Mesenchymal stem cell (in vitro differentiated cells and primary cell): ENCODE data around the gene TTC7B.

Experiments
- DNase-seq: peaks from one replicate; pipeline ENCODE4 v3.0.0-alpha.2; 2013
- H2AFZ ChIP-seq: one replicate; pipeline ENCODE4 v1.6.1; 2013; ENCODE audit warnings: low read depth, mild to moderate bottlenecking, control low read depth, inconsistent platforms, low read length, moderate library complexity
- H2AK5ac ChIP-seq: 2 replicates; pipeline ENCODE4 v1.6.1; 2013; ENCODE audit warnings: low read length, moderate library complexity, mild to moderate bottlenecking, inconsistent platforms; ENCODE audit not compliant: severe bottlenecking
- H2BK120ac ChIP-seq: one replicate; pipeline ENCODE4 v1.6.1; 2013; ENCODE audit warnings: low read depth, mild to moderate bottlenecking, inconsistent platforms, low read length, moderate library complexity
- H2BK12ac ChIP-seq, 2 experiments: one replicate each; pipeline ENCODE4 v1.6.1; 2013; ENCODE audit warnings: inconsistent platforms in 2 of 2, low read length in 2 of 2, mild to moderate bottlenecking in 2 of 2, moderate library complexity in 2 of 2, control low read depth in 1 of 2
- H2BK15ac ChIP-seq: one replicate; pipeline ENCODE4 v1.6.1; 2013; ENCODE audit warnings: mild to moderate bottlenecking, low read depth, inconsistent platforms; ENCODE audit not compliant: poor library complexity, severe bottlenecking
- H2BK5ac ChIP-seq: 2 replicates; pipeline ENCODE4 v1.6.1; 2013; ENCODE audit warnings: low read depth, mild to moderate bottlenecking, low read length, control low read depth, inconsistent platforms; ENCODE audit not compliant: poor library complexity, severe bottlenecking
- H3K14ac ChIP-seq, 2 experiments: one replicate each; pipeline ENCODE4 v1.6.1; 2013; ENCODE audit warnings: inconsistent platforms in 2 of 2, low read length in 2 of 2, control low read depth in 1 of 2, mild to moderate bottlenecking in 1 of 2, moderate library complexity in 1 of 2
- H3K18ac ChIP-seq, 2 experiments: one replicate each; pipeline ENCODE4 v1.6.1; 2013; ENCODE audit warnings: inconsistent platforms in 2 of 2, low read length in 2 of 2, control low read depth in 1 of 2, low read depth in 1 of 2, mild to moderate bottlenecking in 1 of 2
- H3K23ac ChIP-seq, 2 experiments: one replicate each; pipeline ENCODE4 v1.6.1; 2013; ENCODE audit warnings: inconsistent platforms in 2 of 2, low read length in 2 of 2, mild to moderate bottlenecking in 2 of 2, moderate library complexity in 2 of 2, control low read depth in 1 of 2
- H3K27ac ChIP-seq: 2 replicates; pipeline ENCODE4 v1.5.1; 2013; ENCODE audit warnings: mild to moderate bottlenecking, moderate library complexity, low read length, control low read depth, inconsistent platforms; ENCODE audit not compliant: poor library complexity, severe bottlenecking
- H3K27me3 ChIP-seq, 2 experiments: 2 replicates each; pipeline versions ENCODE4 v1.6.1 to v1.7.0; 2013; ENCODE audit warnings: low read length in 2 of 2, mild to moderate bottlenecking in 2 of 2, moderate library complexity in 2 of 2, control low read depth in 1 of 2, inconsistent platforms in 1 of 2; ENCODE audit not compliant: control insufficient read depth in 1 of 2, insufficient read depth in 1 of 2
- H3K36me3 ChIP-seq, 2 experiments: 2 replicates each; pipeline versions ENCODE4 v1.6.1 to v1.7.0; 2013; ENCODE audit warnings: low read length in 2 of 2, control low read depth in 1 of 2, inconsistent platforms in 1 of 2, low read depth in 1 of 2, mild to moderate bottlenecking in 1 of 2; ENCODE audit not compliant: insufficient read depth in 2 of 2, control insufficient read depth in 1 of 2
- H3K4ac ChIP-seq, 2 experiments: one replicate each; pipeline ENCODE4 v1.6.1; 2013; ENCODE audit warnings: inconsistent platforms in 2 of 2, low read length in 2 of 2, mild to moderate bottlenecking in 2 of 2, moderate library complexity in 2 of 2, control low read depth in 1 of 2, low read depth in 1 of 2
- H3K4me1 ChIP-seq: 2 replicates; pipeline ENCODE4 v1.6.1; 2013; ENCODE audit warnings: low read depth, low read length, control low read depth; ENCODE audit not compliant: control insufficient read depth, insufficient read depth
- H3K4me2 ChIP-seq: 2 replicates; pipeline ENCODE4 v1.6.1; 2013; ENCODE audit warnings: low read length, mild to moderate bottlenecking, inconsistent platforms; ENCODE audit not compliant: poor library complexity, severe bottlenecking
- H3K4me3 ChIP-seq, 2 experiments: 2 replicates each; pipeline versions ENCODE4 v1.5.1 to v1.7.0; 2013; ENCODE audit warnings: low read length in 2 of 2, mild to moderate bottlenecking in 2 of 2, control low read depth in 1 of 2, low read depth in 1 of 2; ENCODE audit not compliant: insufficient read depth in 1 of 2
- H3K79me1 ChIP-seq: replicated peaks from 2 replicates; pipeline ENCODE4 v1.6.1; 2013; ENCODE audit warnings: mild to moderate bottlenecking, control low read depth, low read length, inconsistent platforms; ENCODE audit not compliant: poor library complexity, severe bottlenecking
- H3K9ac ChIP-seq: 2 replicates; pipeline ENCODE4 v1.7.0; 2013; ENCODE audit warnings: mild to moderate bottlenecking, low read length, moderate library complexity
- H3K9me3 ChIP-seq: 2 replicates; pipeline ENCODE4 v1.7.0; 2013; ENCODE audit warnings: mild to moderate bottlenecking, low read length; ENCODE audit not compliant: control insufficient read depth
- H4K8ac ChIP-seq: one replicate; pipeline ENCODE4 v1.6.1; 2013; ENCODE audit warnings: inconsistent platforms, mild to moderate bottlenecking, low read length, moderate library complexity
- H4K91ac ChIP-seq: one replicate; pipeline ENCODE4 v1.6.1; 2013; ENCODE audit warnings: mild to moderate bottlenecking, low read length, inconsistent platforms
- whole genome bisulfite sequencing: methylation state at CpG from one replicate; pipeline ENCODE4 v1.1.7; 2013; ENCODE audit warnings: mixed read lengths; 5-methylcytosine and 5-hydroxymethylcytosine counted together

Gene TTC7B

DNA sequence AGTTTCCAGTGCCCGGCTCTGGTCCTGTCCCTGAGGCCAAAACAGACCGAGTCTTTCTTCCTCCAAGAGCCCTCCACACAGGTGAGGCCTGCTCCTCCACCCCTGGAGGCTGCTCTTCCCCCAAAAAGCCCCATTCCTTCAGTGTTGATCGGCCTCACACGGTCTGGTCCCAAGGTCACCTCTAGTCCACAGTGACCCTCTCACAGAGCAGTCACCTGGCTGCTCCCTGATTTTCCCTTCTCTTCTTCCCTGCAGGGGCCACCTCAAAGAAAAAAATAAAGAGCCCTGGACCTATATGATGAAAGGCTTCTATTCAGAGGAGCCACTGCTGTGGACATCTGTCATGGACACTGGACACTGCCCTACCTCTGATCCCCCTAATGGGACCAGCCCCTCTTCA is 42.5 kb downstream of the TTC7B start:
- peaks cover 33 to 60% of the 10 kb centered on the region in 2 experiments for H3K36me3 ChIP-seq
- H3K4me3 ChIP-seq, result no peak overlapping the region
- H2AFZ ChIP-seq, result no peak overlapping the region
- no peak overlapping the region for H2BK12ac ChIP-seq
- no peak overlapping the region for H2BK15ac ChIP-seq
- H2AK5ac ChIP-seq, result no peak overlapping the region
- no peak for DNase-seq
- no peak overlapping the region for H3K4ac ChIP-seq
- no peak overlapping the region for H3K14ac ChIP-seq
- no peaks in the 10 kb centered on the region for H3K4me1 ChIP-seq
- no peak overlapping the region for H2BK5ac ChIP-seq
- H2BK120ac ChIP-seq, result no peak overlapping the region
- peaks cover 9% of the 10 kb centered on the region for H3K9me3 ChIP-seq
- H3K79me1 ChIP-seq, result peaks cover 5% of the 10 kb centered on the region
- H3K27me3 ChIP-seq, result no peaks in the 10 kb centered on the region
- H3K23ac ChIP-seq, result no peak overlapping the region
- H3K27ac ChIP-seq, result no peak overlapping the region
- H3K9ac ChIP-seq, result no peak overlapping the region
- WGBS, result 90% methylated on average over 4 of the region's 4 CpGs
- H4K8ac ChIP-seq, result no peak overlapping the region
- no peak overlapping the region for H3K4me2 ChIP-seq
- H3K18ac ChIP-seq, result no peak overlapping the region
- no peak overlapping the region for H4K91ac ChIP-seq

- no peak overlapping the region for H3K18ac ChIP-seq
- H2BK12ac ChIP-seq, result no peak overlapping the region
- no peak overlapping the region for H2AK5ac ChIP-seq
- H2AFZ ChIP-seq, result no peak overlapping the region
- no peak overlapping the region for H2BK5ac ChIP-seq
- H3K36me3 ChIP-seq, result peaks cover 27 to 62% of the 10 kb centered on the region in 2 experiments
- peaks cover 3% of the 10 kb centered on the region for H3K79me1 ChIP-seq
- 82% methylated on average over 1 of the region's 1 CpG for WGBS
- no peak overlapping the region for H3K27ac ChIP-seq
- H3K23ac ChIP-seq, result no peak overlapping the region
- H3K4me1 ChIP-seq, result no peaks in the 10 kb centered on the region
- H4K91ac ChIP-seq, result no peak overlapping the region
- no peak overlapping the region for H4K8ac ChIP-seq
- no peak overlapping the region for H3K4ac ChIP-seq
- DNase-seq, result no peak
- H2BK15ac ChIP-seq, result no peak overlapping the region
- H3K9me3 ChIP-seq, result peaks cover 15% of the 10 kb centered on the region
- no peak overlapping the region for H3K14ac ChIP-seq
- H3K27me3 ChIP-seq, result no peaks in the 10 kb centered on the region
- H3K4me2 ChIP-seq, result no peak overlapping the region
- H3K9ac ChIP-seq, result no peak overlapping the region
- no peak overlapping the region for H2BK120ac ChIP-seq
- H3K4me3 ChIP-seq, result no peak overlapping the region
These were observed 43.1 kb downstream of the TTC7B start for GRCh38 chr14:90773196-90773486.

DNA sequence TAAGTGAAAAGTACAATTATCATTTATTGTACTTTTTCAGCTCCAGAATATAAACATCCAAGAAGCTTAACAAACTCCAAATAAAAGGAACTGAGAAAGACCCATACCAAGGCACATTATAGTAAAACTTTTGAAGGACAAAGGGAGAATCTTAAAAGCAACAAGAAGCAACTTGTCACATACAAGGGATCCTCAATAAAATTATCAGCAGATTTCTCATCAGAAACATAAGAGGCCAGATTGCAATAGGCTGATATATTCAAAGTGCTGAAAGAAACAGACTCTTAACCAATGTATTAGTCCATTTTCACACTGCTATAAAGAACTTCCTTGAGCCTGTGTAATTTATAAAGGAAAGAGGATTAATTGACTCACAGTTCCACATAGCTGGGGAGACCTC is 48.3 kb downstream of the TTC7B start:
- H2AFZ ChIP-seq, result no peak overlapping the region
- no peak overlapping the region for H3K4ac ChIP-seq
- peaks cover 5% of the 10 kb centered on the region for H3K79me1 ChIP-seq
- H3K27ac ChIP-seq, result no peak overlapping the region
- no peak overlapping the region for H2BK12ac ChIP-seq
- DNase-seq, result no peak
- H3K4me3 ChIP-seq, result no peak overlapping the region
- no peak overlapping the region for H2BK15ac ChIP-seq
- H4K91ac ChIP-seq, result no peak overlapping the region
- H3K27me3 ChIP-seq, result no peaks in the 10 kb centered on the region
- H2BK120ac ChIP-seq, result no peak overlapping the region
- no peak overlapping the region for H3K18ac ChIP-seq
- H4K8ac ChIP-seq, result no peak overlapping the region
- no peak overlapping the region for H2AK5ac ChIP-seq
- H3K9me3 ChIP-seq, result peaks cover 51% of the 10 kb centered on the region
- no peak overlapping the region for H2BK5ac ChIP-seq
- no peaks in the 10 kb centered on the region for H3K4me1 ChIP-seq
- no peak overlapping the region for H3K4me2 ChIP-seq
- peaks cover 10 to 57% of the 10 kb centered on the region in 2 experiments for H3K36me3 ChIP-seq
- H3K9ac ChIP-seq, result no peak overlapping the region
- H3K14ac ChIP-seq, result no peak overlapping the region
- H3K23ac ChIP-seq, result no peak overlapping the region

DNA sequence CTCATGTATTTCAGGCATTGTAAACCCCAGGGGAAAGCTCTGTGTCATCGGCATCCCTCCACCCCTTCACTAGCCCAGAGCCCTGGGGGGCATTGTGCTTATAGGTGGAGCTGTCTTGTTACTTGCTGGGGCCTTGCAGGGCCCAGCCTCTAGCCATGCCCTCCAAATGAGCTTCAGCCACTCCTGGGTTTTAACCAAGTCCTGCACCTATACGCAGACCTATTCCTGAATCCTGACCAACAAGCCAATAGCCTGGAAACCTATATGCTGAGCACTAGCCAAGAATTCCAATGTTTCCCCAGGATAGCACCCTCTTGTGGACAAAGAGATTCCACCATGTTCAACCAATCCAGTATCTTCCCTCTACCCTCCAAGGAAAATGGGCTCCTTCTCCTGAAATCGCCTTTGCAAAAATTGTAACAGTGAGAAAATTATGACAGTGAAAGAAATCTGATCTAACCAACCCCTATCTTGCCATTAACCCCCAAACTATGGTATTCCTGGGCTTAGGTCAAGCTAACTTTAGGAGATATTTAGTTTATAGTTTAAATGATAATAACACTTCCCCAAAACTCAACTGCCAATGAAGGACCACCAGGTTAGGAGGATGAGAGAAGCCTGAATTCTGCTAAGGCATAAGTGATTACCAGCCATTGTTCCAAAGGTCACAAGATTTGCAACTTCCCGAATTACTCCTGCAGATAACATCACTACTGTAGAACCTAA is 55.5 kb downstream of the TTC7B start:
- no peak overlapping the region for H4K91ac ChIP-seq
- H3K9ac ChIP-seq, result no peak overlapping the region
- no peak overlapping the region for H3K4me3 ChIP-seq
- WGBS, result 100% methylated on average over 3 of the region's 4 CpGs
- H3K79me1 ChIP-seq, result peaks cover 9% of the 10 kb centered on the region
- H2BK5ac ChIP-seq, result no peak overlapping the region
- peaks cover 24% of the 10 kb centered on the region for H3K9me3 ChIP-seq
- no peak overlapping the region for H3K14ac ChIP-seq
- H3K36me3 ChIP-seq, result peaks cover 0 to 3% of the 10 kb centered on the region in 2 experiments
- H2BK12ac ChIP-seq, result no peak overlapping the region
- H4K8ac ChIP-seq, result peak overlapping the region; percentile 30
- H3K4me2 ChIP-seq, result no peak overlapping the region
- H3K4ac ChIP-seq, result no peak overlapping the region
- H3K27me3 ChIP-seq, result no peaks in the 10 kb centered on the region
- H2AK5ac ChIP-seq, result no peak overlapping the region
- H2BK120ac ChIP-seq, result no peak overlapping the region
- no peak overlapping the region for H2AFZ ChIP-seq
- no peak overlapping the region for H3K23ac ChIP-seq
- DNase-seq, result peak; percentile 57
- no peak overlapping the region for H3K27ac ChIP-seq
- H2BK15ac ChIP-seq, result no peak overlapping the region
- H3K18ac ChIP-seq, result no peak overlapping the region
- peaks cover 4% of the 10 kb centered on the region for H3K4me1 ChIP-seq
